ENCODE measurements around the gene LDLR. TPM values are rescaled to one million over a fixed set of nuclear protein-coding genes. Genes with fewer than 3 reads are reported as not detected.
"Not testable (repeated sequence)": the region's sequence is repeated elsewhere in the genome, so short reads cannot be mapped to it uniquely, and the experiment has no call there.

Gene LDLR
- total and polyA plus RNA-seq, 7 donors: 7.1 to 139 (median 20.6) TPM

DNA sequence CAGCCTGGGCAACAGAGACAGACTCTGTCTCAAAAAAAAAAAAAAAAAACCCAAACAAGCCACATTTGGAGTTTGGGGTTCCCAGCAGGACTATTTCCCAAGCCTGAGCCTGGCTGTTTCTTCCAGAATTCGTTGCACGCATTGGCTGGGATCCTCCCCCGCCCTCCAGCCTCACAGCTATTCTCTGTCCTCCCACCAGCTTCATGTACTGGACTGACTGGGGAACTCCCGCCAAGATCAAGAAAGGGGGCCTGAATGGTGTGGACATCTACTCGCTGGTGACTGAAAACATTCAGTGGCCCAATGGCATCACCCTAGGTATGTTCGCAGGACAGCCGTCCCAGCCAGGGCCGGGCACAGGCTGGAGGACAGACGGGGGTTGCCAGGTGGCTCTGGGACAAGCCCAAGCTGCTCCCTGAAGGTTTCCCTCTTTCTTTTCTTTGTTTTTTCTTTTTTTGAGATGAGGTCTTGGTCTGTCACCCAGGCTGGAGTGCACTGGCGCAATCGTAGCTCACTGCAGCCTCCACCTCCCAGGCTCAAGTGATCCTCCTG, 26.7 kb downstream of the LDLR start:
- H3K4me1 ChIP-seq: no peaks in the 10 kb centered on the region
- DNase-seq: no peak
- no peak for TF ChIP-seq POLR2A (IDR thresholded peaks at IDR 0.05)
- TF ChIP-seq, protein P1, sequence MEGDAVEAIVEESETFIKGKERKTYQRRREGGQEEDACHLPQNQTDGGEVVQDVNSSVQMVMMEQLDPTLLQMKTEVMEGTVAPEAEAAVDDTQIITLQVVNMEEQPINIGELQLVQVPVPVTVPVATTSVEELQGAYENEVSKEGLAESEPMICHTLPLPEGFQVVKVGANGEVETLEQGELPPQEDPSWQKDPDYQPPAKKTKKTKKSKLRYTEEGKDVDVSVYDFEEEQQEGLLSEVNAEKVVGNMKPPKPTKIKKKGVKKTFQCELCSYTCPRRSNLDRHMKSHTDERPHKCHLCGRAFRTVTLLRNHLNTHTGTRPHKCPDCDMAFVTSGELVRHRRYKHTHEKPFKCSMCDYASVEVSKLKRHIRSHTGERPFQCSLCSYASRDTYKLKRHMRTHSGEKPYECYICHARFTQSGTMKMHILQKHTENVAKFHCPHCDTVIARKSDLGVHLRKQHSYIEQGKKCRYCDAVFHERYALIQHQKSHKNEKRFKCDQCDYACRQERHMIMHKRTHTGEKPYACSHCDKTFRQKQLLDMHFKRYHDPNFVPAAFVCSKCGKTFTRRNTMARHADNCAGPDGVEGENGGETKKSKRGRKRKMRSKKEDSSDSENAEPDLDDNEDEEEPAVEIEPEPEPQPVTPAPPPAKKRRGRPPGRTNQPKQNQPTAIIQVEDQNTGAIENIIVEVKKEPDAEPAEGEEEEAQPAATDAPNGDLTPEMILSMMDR (IDR thresholded peaks at IDR 0.05): no peak
- TF ChIP-seq POLR2AphosphoS5 (IDR thresholded peaks at IDR 0.05): no peak
- no peak for TF ChIP-seq EP300 (IDR thresholded peaks at IDR 0.05)
- no peaks in the 10 kb centered on the region for H3K9me3 ChIP-seq
- intact Hi-C loops (cut with DNase I): no loop called here
- no peak overlapping the region for H3K27ac ChIP-seq
- H3K4me3 ChIP-seq: no peak overlapping the region
- H3K27me3 ChIP-seq: no peaks in the 10 kb centered on the region
- H3K36me3 ChIP-seq: peaks cover 0 to 96% (median 58%) of the 10 kb centered on the region in 4 donors
- 84 to 87% methylated on average over 11 of the region's 11 CpGs for WGBS, 2 donors

DNA sequence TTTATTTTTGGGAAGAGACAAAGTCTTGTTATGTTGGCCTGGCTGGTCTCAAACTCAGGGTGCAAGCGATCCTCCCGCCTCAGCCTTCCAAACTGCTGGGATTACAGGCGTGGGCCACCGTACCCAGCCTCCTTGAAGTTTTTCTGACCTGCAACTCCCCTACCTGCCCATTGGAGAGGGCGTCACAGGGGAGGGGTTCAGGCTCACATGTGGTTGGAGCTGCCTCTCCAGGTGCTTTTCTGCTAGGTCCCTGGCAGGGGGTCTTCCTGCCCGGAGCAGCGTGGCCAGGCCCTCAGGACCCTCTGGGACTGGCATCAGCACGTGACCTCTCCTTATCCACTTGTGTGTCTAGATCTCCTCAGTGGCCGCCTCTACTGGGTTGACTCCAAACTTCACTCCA, 27.2 kb downstream of the LDLR start:
- H3K27me3 ChIP-seq: no peaks in the 10 kb centered on the region
- H3K36me3 ChIP-seq: peaks cover 0 to 97% (median 56%) of the 10 kb centered on the region in 4 donors
- no peaks in the 10 kb centered on the region for H3K9me3 ChIP-seq
- no peak overlapping the region for H3K4me3 ChIP-seq
- H3K27ac ChIP-seq: no peak overlapping the region
- intact Hi-C loops (cut with DNase I): no loop called here
- DNase-seq: no peak
- no peaks in the 10 kb centered on the region for H3K4me1 ChIP-seq
- TF ChIP-seq EP300 (IDR thresholded peaks at IDR 0.05) (no peak), POLR2AphosphoS5 (IDR thresholded peaks at IDR 0.05) (no peak), POLR2A (IDR thresholded peaks at IDR 0.05) (no peak)
- TF ChIP-seq, protein P1 (IDR thresholded peaks at IDR 0.05): no peak
- WGBS, 2 donors: 92 to 95% methylated on average over 9 of the region's 9 CpGs

GRCh38 chr19:11121963-11122362, 32.7 kb downstream of the LDLR start:
- intact Hi-C loops (cut with DNase I): loop anchor here (10.0 kb wide), 1 partner anchor 313 kb away; the partner anchor contains the start of genes ODAD3 and PRKCSH
- H3K4me1 ChIP-seq, H3K9me3 ChIP-seq, H3K4me3 ChIP-seq, DNase-seq, H3K27me3 ChIP-seq, H3K27ac ChIP-seq: not testable (repeated sequence)
- WGBS, 2 donors: 91 to 98% methylated on average over 14 to 17 of the region's 17 CpGs
- peaks cover 0 to 84% (median 35%) of the 10 kb centered on the region in 4 donors for H3K36me3 ChIP-seq

DNA sequence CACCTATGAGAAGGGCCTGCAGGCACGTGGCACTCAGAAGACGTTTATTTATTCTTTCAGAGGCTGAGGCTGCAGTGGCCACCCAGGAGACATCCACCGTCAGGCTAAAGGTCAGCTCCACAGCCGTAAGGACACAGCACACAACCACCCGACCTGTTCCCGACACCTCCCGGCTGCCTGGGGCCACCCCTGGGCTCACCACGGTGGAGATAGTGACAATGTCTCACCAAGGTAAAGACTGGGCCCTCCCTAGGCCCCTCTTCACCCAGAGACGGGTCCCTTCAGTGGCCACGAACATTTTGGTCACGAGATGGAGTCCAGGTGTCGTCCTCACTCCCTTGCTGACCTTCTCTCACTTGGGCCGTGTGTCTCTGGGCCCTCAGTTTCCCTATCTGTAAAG, 33.9 kb downstream of the LDLR start:
- TF ChIP-seq EP300 (IDR thresholded peaks at IDR 0.05): no peak
- TF ChIP-seq, protein P1 (IDR thresholded peaks at IDR 0.05): no peak
- TF ChIP-seq POLR2AphosphoS5 (IDR thresholded peaks at IDR 0.05): no peak
- no peak for TF ChIP-seq POLR2A (IDR thresholded peaks at IDR 0.05)
- intact Hi-C loops (cut with DNase I): loop anchor here (10.0 kb wide), 1 partner anchor 312 kb away; the partner anchor contains the start of genes ODAD3 and PRKCSH
- Histone ChIP-seq H3K27ac (no peak overlapping the region), H3K4me3 (no peak overlapping the region), H3K27me3 (no peaks in the 10 kb centered on the region), H3K4me1 (peaks cover 0 to 8% (median 4%) of the 10 kb centered on the region in 4 donors), H3K9me3 (no peaks in the 10 kb centered on the region), H3K36me3 (peaks cover 5 to 83% (median 39%) of the 10 kb centered on the region in 4 donors)
- WGBS, 2 donors: 87 to 90% methylated on average over 13 of the region's 13 CpGs
- DNase-seq: no peak

DNA sequence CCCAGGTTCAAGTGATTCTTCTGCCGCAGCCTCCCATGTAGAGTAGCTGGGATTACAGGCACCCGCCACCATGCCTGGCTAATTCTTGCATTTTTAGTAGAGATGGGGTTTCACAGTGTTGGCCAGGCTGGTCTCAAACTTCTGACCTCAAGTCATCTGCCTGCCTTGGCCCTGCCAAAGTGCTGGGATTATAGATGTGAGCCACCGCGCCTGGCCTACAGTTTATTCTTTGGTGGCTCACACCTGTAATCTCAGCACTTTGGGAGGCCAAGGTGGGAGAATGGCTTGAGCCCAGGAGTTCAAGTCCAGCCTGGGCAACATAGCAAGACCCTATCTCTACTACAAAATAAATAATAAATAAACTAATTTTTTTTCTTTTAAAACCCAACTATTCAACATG, 34.9 kb downstream of the LDLR start:
- H3K27me3 ChIP-seq, H3K27ac ChIP-seq, DNase-seq, H3K4me1 ChIP-seq, H3K4me3 ChIP-seq, H3K9me3 ChIP-seq: not testable (repeated sequence)
- peaks cover 5 to 86% (median 39%) of the 10 kb centered on the region in 4 donors for H3K36me3 ChIP-seq
- intact Hi-C loops (cut with DNase I): loop anchor here (10.0 kb wide), 1 partner anchor 311 kb away; the partner anchor contains the start of genes ODAD3 and PRKCSH
- 97 to 98% methylated on average over 4 of the region's 4 CpGs for WGBS, 2 donors

Data from sigmoid colon (tissue), 7 donors.